ENCODE results near the gene PLEKHA6.

DNA sequence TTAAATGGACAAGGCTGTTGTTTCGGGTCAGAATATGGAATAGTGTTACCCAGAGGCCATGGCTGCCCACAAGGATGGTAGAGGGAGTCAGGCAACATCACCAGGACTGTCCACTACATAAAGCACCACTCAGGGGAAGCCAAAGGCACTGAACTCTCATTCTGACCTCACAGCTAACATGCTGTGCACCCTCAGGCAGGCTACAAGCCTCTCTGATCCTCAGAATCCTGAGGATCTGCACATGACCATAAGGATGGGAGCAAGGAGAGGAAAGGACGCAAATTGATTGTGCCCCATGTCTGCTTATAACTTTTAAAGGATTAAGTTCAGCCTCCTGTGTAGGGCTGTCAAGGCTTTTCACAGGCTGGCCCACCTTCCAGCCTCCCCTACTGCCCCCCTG is 38.7 kb downstream of the PLEKHA6 start:
- TF ChIP-seq JUNB (IDR thresholded peaks at IDR 0.05; ENCODE audit: unreplicated experiment) (no peak), CREB1 (CRISPR knock-in tag; IDR thresholded peaks at IDR 0.05; ENCODE audit: low read depth) (no peak), ZNF462 (CRISPR knock-in tag; IDR thresholded peaks at IDR 0.05) (no peak)
- TF ChIP-seq, protein P1, sequence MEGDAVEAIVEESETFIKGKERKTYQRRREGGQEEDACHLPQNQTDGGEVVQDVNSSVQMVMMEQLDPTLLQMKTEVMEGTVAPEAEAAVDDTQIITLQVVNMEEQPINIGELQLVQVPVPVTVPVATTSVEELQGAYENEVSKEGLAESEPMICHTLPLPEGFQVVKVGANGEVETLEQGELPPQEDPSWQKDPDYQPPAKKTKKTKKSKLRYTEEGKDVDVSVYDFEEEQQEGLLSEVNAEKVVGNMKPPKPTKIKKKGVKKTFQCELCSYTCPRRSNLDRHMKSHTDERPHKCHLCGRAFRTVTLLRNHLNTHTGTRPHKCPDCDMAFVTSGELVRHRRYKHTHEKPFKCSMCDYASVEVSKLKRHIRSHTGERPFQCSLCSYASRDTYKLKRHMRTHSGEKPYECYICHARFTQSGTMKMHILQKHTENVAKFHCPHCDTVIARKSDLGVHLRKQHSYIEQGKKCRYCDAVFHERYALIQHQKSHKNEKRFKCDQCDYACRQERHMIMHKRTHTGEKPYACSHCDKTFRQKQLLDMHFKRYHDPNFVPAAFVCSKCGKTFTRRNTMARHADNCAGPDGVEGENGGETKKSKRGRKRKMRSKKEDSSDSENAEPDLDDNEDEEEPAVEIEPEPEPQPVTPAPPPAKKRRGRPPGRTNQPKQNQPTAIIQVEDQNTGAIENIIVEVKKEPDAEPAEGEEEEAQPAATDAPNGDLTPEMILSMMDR (conservative IDR thresholded peaks at IDR 0.05; ENCODE audit: low read depth in 2 of 2), result no peak

Data from GM23338 (cell line).